Endothelial cell of umbilical vein (primary cell): ENCODE results near the gene CBX3. TPM values are rescaled to one million over a fixed set of nuclear protein-coding genes. Genes with fewer than 3 reads are reported as not detected.

Experiments used
- BruUV-seq: library from RNA; stranded (reverse); fragments of 400-500 nt; replicated peaks from 2 replicates; lab custom pipeline; 2021; lab: Mats Ljungman, UMichigan
- CTCF ChIA-PET: fragments of 300-600, 350-600 bp; sonication (Branson Sonifier 250); formaldehyde crosslinking; loops from one replicate; lab custom pipeline; 2021; ENCODE audit warnings: antibody characterized with exemption, inconsistent platforms; lab: Charles Lee
- POLR2A ChIA-PET: fragments of 300-600, 350-600 bp; sonication (Branson Sonifier 250); formaldehyde crosslinking; loops from one replicate; lab custom pipeline; 2021; ENCODE audit warnings: antibody characterized with exemption, inconsistent platforms; lab: Charles Lee
- DNase-seq: peaks from one replicate; pipeline ENCODE4 v3.0.0-alpha.2; 2011; ENCODE audit warnings: low read depth, low spot score
- FAIRE-seq: peaks from 2 replicates; lab custom pipeline; 2011; peaks lifted over from hg19 to GRCh38; lab: Jason Lieb, UNC
- H2AFZ ChIP-seq: 2 replicates; pipeline ENCODE4 v1.6.0; 2012; ENCODE audit warnings: low read depth, low read length, control low read depth, inconsistent platforms
- H3K27ac ChIP-seq: 2 replicates; pipeline ENCODE4 v1.5.1; 2011; ENCODE audit warnings: low read depth, mild to moderate bottlenecking, control low read depth, low read length, moderate library complexity; ENCODE audit not compliant: insufficient read depth
- H3K27me3 ChIP-seq, 2 experiments: 2 replicates each; pipeline versions ENCODE4 v1.6.0 to v1.6.1; 2011; ENCODE audit warnings: low read length in 2 of 2, mixed read lengths in 1 of 2; ENCODE audit not compliant: control insufficient read depth in 2 of 2, insufficient read depth in 2 of 2
- H3K36me3 ChIP-seq, 2 experiments: 2 replicates in 1 of 2; 3 replicates in 1 of 2; pipeline ENCODE4 v1.5.1; 2011; ENCODE audit warnings: low read length in 2 of 2, mild to moderate bottlenecking in 1 of 2, moderate library complexity in 1 of 2; ENCODE audit not compliant: control insufficient read depth in 2 of 2, insufficient read depth in 2 of 2; ENCODE audit errors: extremely low read depth in 1 of 2
- H3K4me1 ChIP-seq: 3 replicates; pipeline ENCODE4 v1.5.1; 2011; ENCODE audit warnings: mild to moderate bottlenecking, low read length; ENCODE audit not compliant: control insufficient read depth, insufficient read depth; ENCODE audit errors: extremely low read depth
- H3K4me2 ChIP-seq: 2 replicates; pipeline ENCODE4 v1.6.1; 2011; ENCODE audit warnings: low read length, control low read depth, mixed read lengths; ENCODE audit not compliant: insufficient read depth
- H3K4me3 ChIP-seq, 3 experiments: fragments of 200-600 bp in 1 of 3; sonication (generic), shearing (Covaris generic) in 1 of 3; replicated peaks in 1 of 3; 2 replicates each; pipeline ENCODE4 v1.5.1; 2011 to 2016; ENCODE audit warnings: control low read depth in 3 of 3, low read length in 3 of 3, mild to moderate bottlenecking in 2 of 3, inconsistent platforms in 1 of 3, low read depth in 1 of 3, moderate library complexity in 1 of 3; ENCODE audit not compliant: insufficient read depth in 1 of 3
- H3K79me2 ChIP-seq: 2 replicates; pipeline ENCODE4 v1.6.0; 2012; ENCODE audit warnings: low read length, inconsistent platforms; ENCODE audit not compliant: control insufficient read depth, insufficient read depth
- H3K9ac ChIP-seq: replicated peaks from 2 replicates; pipeline ENCODE3; 2011; ENCODE audit warnings: low read length, control low read depth; ENCODE audit not compliant: insufficient read depth; ENCODE audit errors: extremely low read depth
- H3K9me1 ChIP-seq: replicated peaks from 3 replicates; pipeline ENCODE4 v1.6.0; 2011; ENCODE audit warnings: mild to moderate bottlenecking, low read length; ENCODE audit not compliant: control insufficient read depth, insufficient read depth; ENCODE audit errors: extremely low read depth
- H3K9me3 ChIP-seq: replicated peaks from 2 replicates; pipeline ENCODE4 v1.5.1; 2012; ENCODE audit warnings: low read length, inconsistent platforms; ENCODE audit not compliant: control insufficient read depth, insufficient read depth
- H4K20me1 ChIP-seq: replicated peaks from 2 replicates; pipeline ENCODE3; 2011; ENCODE audit warnings: mild to moderate bottlenecking, low read length; ENCODE audit not compliant: control insufficient read depth, insufficient read depth; ENCODE audit errors: extremely low read depth
- CTCF ChIP-seq, 2 donors: IDR thresholded peaks; 1 replicate in 1 of 2; 2 replicates in 1 of 2; pipeline ENCODE4 v1.5.1; 2011; ENCODE audit warnings: low read length in 2 of 2, mild to moderate bottlenecking in 2 of 2, moderate library complexity in 2 of 2, control low read depth in 1 of 2, inconsistent platforms in 1 of 2, low read depth in 1 of 2; ENCODE audit not compliant: insufficient read depth in 1 of 2; ENCODE audit errors: extremely low read depth in 1 of 2
- EZH2 ChIP-seq: IDR thresholded peaks from 2 replicates; pipeline ENCODE4 v1.6.1; 2012; ENCODE audit warnings: borderline replicate concordance, low read depth, mild to moderate bottlenecking, moderate library complexity, low read length, inconsistent platforms; ENCODE audit not compliant: severe bottlenecking
- FOS ChIP-seq: IDR thresholded peaks from 2 replicates; pipeline ENCODE4 v1.6.1; 2011; ENCODE audit warnings: mild to moderate bottlenecking, low read length, moderate library complexity, borderline replicate concordance; ENCODE audit not compliant: insufficient read depth
- GATA2 ChIP-seq: IDR thresholded peaks from 2 replicates; pipeline ENCODE4 v1.7.0; 2011; ENCODE audit warnings: low read depth, mild to moderate bottlenecking, moderate library complexity, mixed read lengths, low read length; ENCODE audit not compliant: insufficient read length, insufficient read depth
- JUN ChIP-seq: IDR thresholded peaks from 2 replicates; pipeline ENCODE4 v1.6.1; 2011; ENCODE audit warnings: borderline replicate concordance, low read depth; ENCODE audit not compliant: insufficient read length, insufficient read depth
- MAX ChIP-seq: IDR thresholded peaks from 2 replicates; pipeline ENCODE4 v1.6.1; 2011; ENCODE audit not compliant: insufficient read depth, insufficient read length
- MYC ChIP-seq: IDR thresholded peaks from one replicate; pipeline ENCODE4 v1.6.1; 2011; ENCODE audit warnings: mild to moderate bottlenecking, low read depth, low read length
- POLR2A ChIP-seq: IDR thresholded peaks from 2 replicates; pipeline ENCODE4 v1.6.1; 2012; ENCODE audit warnings: low read depth, mild to moderate bottlenecking, control low read depth, low read length
- POLR2AphosphoS5 ChIP-seq: IDR thresholded peaks from 2 replicates; pipeline ENCODE4 v1.6.1; 2012; ENCODE audit warnings: low read depth, mild to moderate bottlenecking, control low read depth, low read length, moderate library complexity; ENCODE audit not compliant: insufficient read depth
- dilution Hi-C: fragments of 300-500 bp; cut with MboI; formaldehyde crosslinking; loops from one replicate; pipeline ENCODE4 v1.15.0; 2019; ENCODE audit warnings: low sequenced_read_pairs; ENCODE audit not compliant: extremely low pct_ligation_motif_present
- intact Hi-C: fragments of 100-400 bp; cut with micrococcal nuclease; formaldehyde crosslinking; loops from one replicate; pipeline ENCODE4 v1.10.0; 2022
- polyA plus RNA-seq, 4 experiments: library from polyadenylated mRNA; depleted of rRNA in 3 of 4; stranded (reverse) in 3 of 4; unstranded in 1 of 4; fragments of >200 nt; gene quantifications; 2 replicates each; pipeline versions ENCODE4 v1.2.1 to v1.2.3, GENCODE V29; 2011 to 2012; ENCODE audit warnings: missing spikeins in 1 of 4
- total RNA-seq: library from RNA; stranded (reverse); gene quantifications from 2 replicates; pipeline ENCODE4 v1.2.3, GENCODE V29; 2021

Gene CBX3
- total and polyA plus RNA-seq, 2 donors (not counting 3 experiments of a cell fraction or from before 2014, with no cell fraction given) = 47.5 to 200 TPM

- no peaks in the 10 kb centered on the region for H3K79me2 ChIP-seq
- no peak overlapping the region for H3K9ac ChIP-seq
- no peaks in the 10 kb centered on the region for H3K9me3 ChIP-seq
- no peaks in the 10 kb centered on the region for H4K20me1 ChIP-seq
- CTCF ChIA-PET = no interaction called here
- dilution Hi-C loops = no loop called here
- no peak overlapping the region for H3K4me2 ChIP-seq
- intact Hi-C loops = no loop called here
- TF ChIP-seq POLR2AphosphoS5 = no peak
- TF ChIP-seq POLR2A = no peak
- no peak for TF ChIP-seq MYC
- no peak for TF ChIP-seq FOS
- no peak for TF ChIP-seq JUN
- no peak for TF ChIP-seq EZH2
- TF ChIP-seq GATA2 = no peak
- no peak for TF ChIP-seq MAX
- no peak for TF ChIP-seq CTCF (IDR thresholded peaks at IDR 0.05; ENCODE audit: extremely low read depth in 1 of 2, insufficient read depth in 1 of 2, low read depth in 1 of 2, low read length in 2 of 2)
- no peak overlapping the region for H2AFZ ChIP-seq
- no peak for FAIRE-seq
- no TSS peak for BruUV-seq
- H3K4me1 ChIP-seq = no peaks in the 10 kb centered on the region
- no peak overlapping the region for H3K4me3 ChIP-seq
- H3K27me3 ChIP-seq = peaks cover 6 to 8% of the 10 kb centered on the region in 2 experiments
- H3K36me3 ChIP-seq = no peaks in the 10 kb centered on the region
- POLR2A ChIA-PET = no interaction called here
- DNase-seq = no peak
- no peak overlapping the region for H3K27ac ChIP-seq
- no peaks in the 10 kb centered on the region for H3K9me1 ChIP-seq
These were observed 35.7 kb downstream of the CBX3 start for GRCh38 chr7:26237035-26237807.
